ENCODE results near the gene MICAL3. TPM values are rescaled to one million over a fixed set of nuclear protein-coding genes. Genes with fewer than 3 reads are reported as not detected.

Gene MICAL3
- total RNA-seq, 1 donor from 2014 or later: 90.4 TPM

- no peak for DNase-seq
Measured at GRCh38 chr22:17825876-17826550, 198.3 kb downstream of the MICAL3 start.

GRCh38 chr22:17824457-17824856 is 199.9 kb downstream of the MICAL3 start:
- DNase-seq (peak; percentile 60), ATAC-seq (peak; percentile 68)
- intact Hi-C loops (cut with micrococcal nuclease): no loop called here

More at GRCh38 chr22:17825876-17826550, 198.3 kb downstream of the MICAL3 start:
- intact Hi-C loops (cut with micrococcal nuclease): no loop called here
- no peak for ATAC-seq

GRCh38 chr22:17823964-17824363 is 200.4 kb downstream of the MICAL3 start:
- intact Hi-C loops (cut with micrococcal nuclease): no loop called here
- ATAC-seq (no peak), DNase-seq (no peak)

- ATAC-seq (no peak), DNase-seq (no peak)
- intact Hi-C loops (cut with micrococcal nuclease): no loop called here
Measured at GRCh38 chr22:17823226-17823625, 201.1 kb downstream of the MICAL3 start.

GRCh38 chr22:17822087-17822486 is 202.3 kb downstream of the MICAL3 start:
- intact Hi-C loops (cut with micrococcal nuclease): no loop called here
- no peak for ATAC-seq
- DNase-seq: no peak

GRCh38 chr22:17820879-17821439 is 203.4 kb downstream of the MICAL3 start:
- DNase-seq: no peak
- no peak for ATAC-seq
- intact Hi-C loops (cut with micrococcal nuclease): no loop called here

GRCh38 chr22:17818649-17819048 is 205.7 kb downstream of the MICAL3 start:
- intact Hi-C loops (cut with micrococcal nuclease): no loop called here
- no peak for DNase-seq
- no peak for ATAC-seq

GRCh38 chr22:17818180-17818579 is 206.2 kb downstream of the MICAL3 start:
- no peak for DNase-seq
- intact Hi-C loops (cut with micrococcal nuclease): no loop called here
- no peak for ATAC-seq

GRCh38 chr22:17817511-17818065 is 206.8 kb downstream of the MICAL3 start:
- ATAC-seq: no peak
- DNase-seq: no peak
- intact Hi-C loops (cut with micrococcal nuclease): no loop called here

GRCh38 chr22:17817079-17817478 is 207.3 kb downstream of the MICAL3 start:
- DNase-seq (no peak), ATAC-seq (no peak)
- intact Hi-C loops (cut with micrococcal nuclease): no loop called here

GRCh38 chr22:17816649-17817048 is 207.7 kb downstream of the MICAL3 start:
- DNase-seq (no peak), ATAC-seq (no peak)
- intact Hi-C loops (cut with micrococcal nuclease): no loop called here

GRCh38 chr22:17815703-17816254 is 208.6 kb downstream of the MICAL3 start:
- no peak for ATAC-seq
- intact Hi-C loops (cut with micrococcal nuclease): no loop called here

GRCh38 chr22:17814830-17815229 is 209.5 kb downstream of the MICAL3 start:
- ATAC-seq (no peak), DNase-seq (no peak)
- intact Hi-C loops (cut with micrococcal nuclease): no loop called here

More at GRCh38 chr22:17815703-17816254, 208.6 kb downstream of the MICAL3 start:
- DNase-seq: no peak

GRCh38 chr22:17814084-17814483 is 210.3 kb downstream of the MICAL3 start:
- intact Hi-C loops (cut with micrococcal nuclease): no loop called here
- no peak for DNase-seq
- ATAC-seq: no peak

- DNase-seq: peak; percentile 24
- ATAC-seq: no peak
- intact Hi-C loops (cut with micrococcal nuclease): no loop called here
Measured at GRCh38 chr22:17811119-17811518, 213.2 kb downstream of the MICAL3 start.

GRCh38 chr22:17810570-17811116 is 213.7 kb downstream of the MICAL3 start:
- intact Hi-C loops (cut with micrococcal nuclease): no loop called here
- peak; percentile 74 for ATAC-seq
- peak; percentile 81 for DNase-seq

- ATAC-seq (no peak), DNase-seq (peak; percentile 34)
- intact Hi-C loops (cut with micrococcal nuclease): no loop called here
Measured at GRCh38 chr22:17808693-17809403, 215.5 kb downstream of the MICAL3 start.

GRCh38 chr22:17807578-17808410 is 216.6 kb downstream of the MICAL3 start:
- intact Hi-C loops (cut with micrococcal nuclease): no loop called here
- DNase-seq (peak; percentile 88), ATAC-seq (peak; percentile 87)

- DNase-seq (no peak), ATAC-seq (no peak)
- intact Hi-C loops (cut with micrococcal nuclease): no loop called here
Measured at GRCh38 chr22:17807086-17807485, 217.3 kb downstream of the MICAL3 start.
